Choroid plexus epithelial cell (primary cell): Measurements from ENCODE around the gene CBY1.
"Not testable (repeated sequence)": the region's sequence is repeated elsewhere in the genome, so short reads cannot be mapped to it uniquely, and the experiment has no call there.

Source experiments
- DNase-seq: peaks from one replicate; pipeline ENCODE4 v3.0.0-alpha.2; 2010; ENCODE audit warnings: low read depth
- H3K4me3 ChIP-seq: 2 replicates; pipeline ENCODE4 v1.5.1; 2011; ENCODE audit warnings: low read depth, mild to moderate bottlenecking, control low read depth, low read length, moderate library complexity
- TF ChIP-seq, protein P1 (sequence below): conservative IDR thresholded peaks from 2 replicates; pipeline ENCODE4 v1.5.1; 2011; ENCODE audit warnings: low read depth, mild to moderate bottlenecking, control low read depth, inconsistent platforms, low read length, moderate library complexity

The CBY1 gene

DNA sequence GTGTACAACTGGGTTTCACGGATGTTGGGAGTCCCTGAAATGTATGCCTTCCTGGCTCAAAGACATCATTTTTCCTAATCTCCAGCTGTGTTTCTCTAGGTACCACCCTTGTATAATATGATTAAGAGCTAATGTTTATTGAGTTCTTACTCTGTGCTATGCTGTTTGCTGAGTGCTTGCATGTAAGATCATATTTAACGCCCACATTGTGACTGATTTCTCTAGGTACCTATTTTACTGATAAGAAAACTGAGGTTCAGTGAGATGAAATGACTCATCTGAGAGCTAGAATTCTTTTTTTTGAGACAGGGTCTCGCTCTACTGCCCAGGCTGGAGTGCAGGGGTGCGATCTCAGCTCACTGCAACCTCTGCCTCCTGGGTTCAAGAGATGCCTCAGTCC is 42.9 kb upstream of the CBY1 start:
- DNase-seq, result no peak
- no peak overlapping the region for H3K4me3 ChIP-seq
- TF ChIP-seq, protein P1, sequence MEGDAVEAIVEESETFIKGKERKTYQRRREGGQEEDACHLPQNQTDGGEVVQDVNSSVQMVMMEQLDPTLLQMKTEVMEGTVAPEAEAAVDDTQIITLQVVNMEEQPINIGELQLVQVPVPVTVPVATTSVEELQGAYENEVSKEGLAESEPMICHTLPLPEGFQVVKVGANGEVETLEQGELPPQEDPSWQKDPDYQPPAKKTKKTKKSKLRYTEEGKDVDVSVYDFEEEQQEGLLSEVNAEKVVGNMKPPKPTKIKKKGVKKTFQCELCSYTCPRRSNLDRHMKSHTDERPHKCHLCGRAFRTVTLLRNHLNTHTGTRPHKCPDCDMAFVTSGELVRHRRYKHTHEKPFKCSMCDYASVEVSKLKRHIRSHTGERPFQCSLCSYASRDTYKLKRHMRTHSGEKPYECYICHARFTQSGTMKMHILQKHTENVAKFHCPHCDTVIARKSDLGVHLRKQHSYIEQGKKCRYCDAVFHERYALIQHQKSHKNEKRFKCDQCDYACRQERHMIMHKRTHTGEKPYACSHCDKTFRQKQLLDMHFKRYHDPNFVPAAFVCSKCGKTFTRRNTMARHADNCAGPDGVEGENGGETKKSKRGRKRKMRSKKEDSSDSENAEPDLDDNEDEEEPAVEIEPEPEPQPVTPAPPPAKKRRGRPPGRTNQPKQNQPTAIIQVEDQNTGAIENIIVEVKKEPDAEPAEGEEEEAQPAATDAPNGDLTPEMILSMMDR, result no peak

DNA sequence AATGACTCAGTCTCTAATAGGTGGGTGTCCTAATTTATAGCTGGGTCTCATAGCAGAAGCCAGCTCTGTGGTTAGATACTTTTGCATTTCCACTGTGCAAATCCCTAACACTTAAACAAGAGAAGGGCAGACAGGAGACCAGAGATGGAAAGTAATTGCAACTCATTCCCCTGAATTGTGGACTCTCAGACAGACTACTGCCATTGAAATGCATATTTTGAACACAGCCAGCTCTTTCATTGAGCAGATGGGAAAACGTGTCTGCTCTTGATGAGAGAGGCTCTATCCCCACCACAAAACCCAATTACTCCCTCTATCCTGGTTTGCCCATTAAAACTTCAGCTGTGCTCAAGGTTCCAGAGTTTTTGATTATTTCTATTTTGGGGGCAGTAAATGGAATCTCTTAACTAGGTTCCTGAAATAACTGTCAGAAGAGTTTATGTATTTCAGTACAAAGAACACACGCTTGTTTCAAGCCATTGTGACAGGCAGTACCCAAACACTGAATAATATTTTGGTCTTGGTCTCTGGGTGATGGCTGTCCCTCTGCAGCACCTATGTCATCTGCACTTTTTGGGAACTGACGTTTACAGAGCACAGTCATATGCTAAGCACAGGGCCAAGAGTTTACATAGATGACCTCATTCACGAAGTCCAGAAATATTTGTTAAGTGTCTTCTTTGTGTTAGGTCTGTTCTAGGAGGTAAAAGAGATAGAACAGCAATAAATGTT is 41.9 kb upstream of the CBY1 start:
- DNase-seq, result peak; percentile 45
- TF ChIP-seq, protein P1, result no peak
- H3K4me3 ChIP-seq, result no peak overlapping the region

DNA sequence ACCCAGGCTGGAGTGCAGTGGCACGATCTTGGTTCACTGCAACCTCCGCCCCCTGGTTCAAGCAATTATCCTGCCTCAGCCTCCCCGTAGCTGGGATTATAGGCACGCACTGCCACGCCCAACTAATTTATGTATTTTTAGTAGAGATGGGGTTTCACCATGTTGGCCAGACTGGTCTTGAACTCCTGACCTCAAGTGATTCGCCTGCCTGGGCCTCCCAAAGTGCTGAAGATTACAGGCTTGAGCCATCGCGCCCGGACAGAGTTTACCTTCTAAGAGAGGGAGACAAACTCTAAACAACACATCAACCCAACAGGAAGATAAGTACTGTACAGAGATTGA is 41.4 kb upstream of the CBY1 start:
- DNase-seq, result not testable (repeated sequence)

GRCh38 chr22:38618258-38618657 is 38.2 kb upstream of the CBY1 start:
- no peak for DNase-seq
- TF ChIP-seq, protein P1, result no peak
- no peak overlapping the region for H3K4me3 ChIP-seq

More for the DNA sequence above, 41.4 kb upstream of the CBY1 start:
- not testable (repeated sequence) for H3K4me3 ChIP-seq

DNA sequence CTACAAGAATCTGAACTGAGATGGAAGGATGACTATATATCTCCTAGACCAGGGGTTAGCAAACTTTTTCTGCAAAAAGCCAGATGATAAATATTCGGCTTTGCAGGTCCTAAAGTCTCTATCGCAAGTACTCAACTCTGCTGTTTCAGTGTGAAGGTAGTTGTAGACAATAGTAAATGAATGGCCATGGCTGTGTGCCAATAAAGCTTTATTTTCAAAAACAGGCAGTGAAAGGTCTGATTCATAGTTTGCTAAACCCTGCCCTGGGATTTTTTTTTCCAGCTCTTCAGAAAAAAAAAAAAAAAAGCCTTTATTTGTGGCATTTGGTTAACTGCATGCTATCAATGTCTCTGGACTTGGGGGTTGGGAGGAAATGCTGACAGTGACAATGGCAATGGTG is 37.8 kb upstream of the CBY1 start:
- no peak overlapping the region for H3K4me3 ChIP-seq
- TF ChIP-seq, protein P1, result no peak
- peak; percentile 26 for DNase-seq

- no peak overlapping the region for H3K4me3 ChIP-seq
- TF ChIP-seq, protein P1, result no peak
- DNase-seq, result no peak
Measured at GRCh38 chr22:38623351-38623750, 33.1 kb upstream of the CBY1 start.

DNA sequence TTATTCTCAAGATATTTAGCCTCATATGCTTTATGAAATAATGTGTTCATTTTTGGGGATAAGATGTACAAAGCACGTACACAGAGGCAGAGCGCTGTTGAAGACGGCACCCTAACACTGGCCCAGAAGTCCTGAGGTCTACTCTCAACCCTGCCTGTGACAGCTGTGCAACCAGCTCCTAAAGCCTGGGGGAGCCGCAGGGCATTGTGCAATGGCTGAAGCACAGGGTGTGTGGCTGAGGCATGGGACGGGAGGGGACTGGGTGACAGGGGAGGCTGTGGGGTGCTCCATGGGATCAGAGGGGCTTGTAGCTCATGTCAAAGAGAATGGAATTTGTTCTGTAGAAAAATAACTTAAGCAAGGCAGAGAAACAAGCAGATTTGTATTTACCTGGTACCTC is 28.0 kb upstream of the CBY1 start:
- no peak overlapping the region for H3K4me3 ChIP-seq
- DNase-seq, result no peak
- TF ChIP-seq, protein P1, result no peak
